GM18508 (cell line): ENCODE results near the gene OLFML2A.
A peak's percentile ranks its signal among the peaks of the same experiment; 100 is the strongest.
"Not testable (repeated sequence)": the region's sequence is repeated elsewhere in the genome, so short reads cannot be mapped to it uniquely, and the experiment has no call there.

Source experiments
- ATAC-seq: cut with Tn5 transposase; IDR thresholded peaks from one replicate; pipeline ENCODE4 v1.9.1; 2021; ENCODE audit warnings: moderate number of reproducible peaks; ENCODE audit not compliant: insufficient read depth, unreplicated experiment

Gene OLFML2A

GRCh38 chr9:124759327-124759726 is 17.6 kb upstream of the OLFML2A start:
- ATAC-seq: no peak

- ATAC-seq: no peak
Observed at GRCh38 chr9:124760719-124761118, 16.2 kb upstream of the OLFML2A start.

GRCh38 chr9:124761196-124761595 is 15.7 kb upstream of the OLFML2A start:
- ATAC-seq: no peak

- ATAC-seq: no peak
Observed at GRCh38 chr9:124761710-124762109, 15.2 kb upstream of the OLFML2A start.

- no peak for ATAC-seq
Observed at GRCh38 chr9:124762633-124763032, 14.3 kb upstream of the OLFML2A start.

- ATAC-seq: no peak
Observed at GRCh38 chr9:124764774-124765438, 12.0 kb upstream of the OLFML2A start.

- no peak for ATAC-seq
Observed at GRCh38 chr9:124765439-124765835, 11.5 kb upstream of the OLFML2A start.

GRCh38 chr9:124766326-124766725 is 10.6 kb upstream of the OLFML2A start:
- no peak for ATAC-seq

GRCh38 chr9:124766815-124767554 is 9.9 kb upstream of the OLFML2A start:
- no peak for ATAC-seq

GRCh38 chr9:124767821-124768220 is 9.1 kb upstream of the OLFML2A start:
- ATAC-seq: no peak

- no peak for ATAC-seq
Observed at GRCh38 chr9:124768334-124768733, 8.6 kb upstream of the OLFML2A start.

- no peak for ATAC-seq
Observed at GRCh38 chr9:124768750-124769548, 8.0 kb upstream of the OLFML2A start.

- ATAC-seq: no peak
Observed at GRCh38 chr9:124769549-124770358, 7.2 kb upstream of the OLFML2A start.

GRCh38 chr9:124770359-124771020 is 6.4 kb upstream of the OLFML2A start:
- ATAC-seq: no peak

- peak; percentile 54 for ATAC-seq
Observed at GRCh38 chr9:124771021-124771866, 5.7 kb upstream of the OLFML2A start, which contains the start of gene NR6A1. NR6A1 (minus strand) TSS chr9:124771311.

GRCh38 chr9:124771867-124772679 is 4.9 kb upstream of the OLFML2A start:
- no peak for ATAC-seq

- ATAC-seq: not testable (repeated sequence)
Observed at GRCh38 chr9:124772877-124773276, 4.1 kb upstream of the OLFML2A start.
